AG08396 (cell line): ENCODE results near the gene MAGT1.
A peak's percentile ranks its signal among the peaks of the same experiment; 100 is the strongest.
"Not testable (repeated sequence)": the region's sequence is repeated elsewhere in the genome, so short reads cannot be mapped to it uniquely, and the experiment has no call there.

Experiments
- DNase-seq: peaks from one replicate; pipeline ENCODE4 v3.0.0; 2012; ENCODE audit warnings: low spot score, mixed read lengths

The MAGT1 gene

GRCh38 chrX:77894921-77895886 is at the start of gene MAGT1:
MAGT1 (minus strand) TSS chrX:77895435; CDS start chrX:77895410, 25 bp downstream.
- DNase-seq: peak; percentile 76

GRCh38 chrX:77945031-77945430 is 49.8 kb upstream of the MAGT1 start:
- not testable (repeated sequence) for DNase-seq

DNA sequence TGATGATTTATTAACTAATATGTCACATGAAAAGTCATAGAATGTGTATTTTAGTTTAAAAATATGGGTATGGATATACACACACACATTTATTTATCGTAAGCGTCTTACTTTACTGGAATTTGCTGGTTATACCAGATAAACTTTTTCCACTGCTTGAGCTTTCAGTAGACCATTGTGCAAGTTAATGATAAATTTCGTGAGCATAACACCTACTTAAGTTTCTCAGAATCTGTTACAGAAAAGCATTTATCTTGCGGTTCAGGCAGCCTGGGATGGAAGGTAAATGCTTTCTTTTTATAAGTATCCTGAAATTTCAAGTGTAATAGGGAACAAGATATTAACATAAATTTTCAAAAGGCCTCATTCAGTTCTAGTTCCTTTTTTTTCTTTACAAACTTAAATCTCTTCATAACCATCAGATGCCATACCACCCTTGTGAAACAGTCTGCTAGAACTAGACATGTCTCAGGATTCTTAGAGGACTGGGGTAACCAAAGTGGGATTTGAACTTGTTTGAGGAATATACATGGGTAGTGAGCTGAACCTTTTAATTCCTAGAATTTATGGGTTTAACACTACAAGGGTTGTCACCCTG is 42.9 kb upstream of the MAGT1 start:
- DNase-seq: no peak

DNA sequence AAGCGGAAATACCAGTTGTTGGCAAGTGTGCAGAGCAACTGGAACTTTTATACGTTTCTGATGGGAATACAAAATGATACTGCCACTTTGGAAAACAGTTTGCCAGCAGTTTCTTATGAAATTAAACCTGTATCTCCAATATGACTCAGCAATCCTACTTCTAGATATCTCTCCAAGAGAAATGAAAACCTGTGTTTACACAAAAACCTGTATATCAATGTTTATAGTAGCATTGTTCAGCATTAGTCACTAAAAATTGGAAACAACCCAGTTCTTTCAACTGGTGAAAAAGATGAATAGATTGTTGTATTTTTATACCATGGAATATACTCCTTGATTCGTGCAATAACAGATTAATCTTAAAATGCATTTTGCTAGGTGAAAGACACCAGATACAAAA is 42.1 kb upstream of the MAGT1 start:
- no peak for DNase-seq

DNA sequence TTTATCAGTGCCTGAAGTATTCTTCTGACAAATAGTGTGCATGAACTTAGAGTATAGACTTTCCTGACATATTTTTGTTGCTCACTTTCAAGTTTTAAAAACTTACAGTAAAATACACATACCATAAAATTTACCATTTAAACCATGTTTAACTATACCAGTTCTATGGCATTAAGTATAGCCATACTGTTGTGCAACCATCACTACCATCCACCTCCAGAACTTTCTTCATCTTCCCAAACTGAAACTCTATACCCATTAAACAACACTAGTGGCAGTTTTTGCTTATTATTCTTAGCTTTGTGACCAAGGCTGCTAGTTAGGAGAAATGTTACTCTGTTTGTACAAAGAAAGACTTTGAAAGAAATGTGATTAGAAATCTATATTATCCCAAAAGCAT is 41.1 kb upstream of the MAGT1 start:
- no peak for DNase-seq

DNA sequence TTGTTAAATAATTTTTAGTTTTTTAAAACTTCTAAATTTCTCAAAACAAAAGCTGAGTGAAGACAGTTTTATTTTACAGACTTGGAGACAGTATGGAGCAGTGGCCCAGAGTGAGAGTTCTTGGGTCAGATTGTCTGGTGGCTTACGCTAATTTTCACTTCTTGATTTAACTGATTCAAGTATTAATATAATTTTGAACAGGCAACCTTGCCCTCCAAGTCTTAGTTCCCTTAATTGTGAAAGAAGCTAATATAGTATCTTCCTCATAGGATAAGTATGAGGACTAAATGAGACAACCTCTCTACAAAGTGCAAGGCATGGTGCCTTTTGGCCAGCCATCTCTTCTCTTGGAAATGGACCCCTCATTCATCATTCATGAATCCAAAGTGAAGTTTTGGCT is 40.7 kb upstream of the MAGT1 start:
- no peak for DNase-seq

DNA sequence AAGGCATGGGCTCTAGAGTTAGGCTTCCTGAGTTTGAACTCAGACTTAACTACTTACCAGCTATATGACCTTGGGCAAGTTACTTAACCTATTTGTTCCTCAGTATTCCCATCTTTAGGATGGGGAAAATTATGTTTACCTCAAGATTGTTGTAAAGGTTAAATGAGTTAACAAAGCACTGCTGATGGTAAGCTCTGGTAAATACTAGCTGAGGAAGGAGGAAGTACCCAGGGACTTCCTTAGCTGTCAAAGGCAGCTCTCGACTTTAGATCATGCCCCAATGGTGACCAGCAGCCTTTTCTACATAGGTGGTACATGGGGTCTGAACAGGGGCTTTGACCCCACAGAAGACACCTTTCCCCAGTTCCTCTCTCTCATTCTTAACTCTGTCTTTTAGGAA is 35.3 kb upstream of the MAGT1 start:
- DNase-seq: no peak

- DNase-seq: no peak
Observed at GRCh38 chrX:77925764-77926163, 30.5 kb upstream of the MAGT1 start.

- DNase-seq: no peak
Observed at GRCh38 chrX:77924320-77924859, 29.2 kb upstream of the MAGT1 start.

DNA sequence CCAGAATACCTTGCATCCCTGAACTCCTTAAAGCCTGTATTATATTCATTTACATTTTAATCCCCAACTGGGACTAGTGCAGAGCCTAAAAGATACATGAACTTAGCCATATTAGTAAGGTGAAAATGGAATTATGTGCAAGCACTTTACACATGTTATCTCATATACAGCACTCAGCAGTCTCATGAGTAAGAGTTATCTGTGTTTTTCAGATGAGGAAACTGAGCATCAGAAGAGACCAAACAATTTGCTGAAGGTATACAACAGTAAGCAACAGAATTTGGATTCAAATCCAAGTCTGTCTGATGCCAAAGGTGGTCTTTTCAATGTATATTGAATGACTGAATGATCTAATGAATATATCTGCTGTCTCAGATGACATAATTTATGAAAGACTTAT is 27.6 kb upstream of the MAGT1 start:
- DNase-seq: no peak

GRCh38 chrX:77919370-77919769 is 24.1 kb upstream of the MAGT1 start:
- not testable (repeated sequence) for DNase-seq

DNA sequence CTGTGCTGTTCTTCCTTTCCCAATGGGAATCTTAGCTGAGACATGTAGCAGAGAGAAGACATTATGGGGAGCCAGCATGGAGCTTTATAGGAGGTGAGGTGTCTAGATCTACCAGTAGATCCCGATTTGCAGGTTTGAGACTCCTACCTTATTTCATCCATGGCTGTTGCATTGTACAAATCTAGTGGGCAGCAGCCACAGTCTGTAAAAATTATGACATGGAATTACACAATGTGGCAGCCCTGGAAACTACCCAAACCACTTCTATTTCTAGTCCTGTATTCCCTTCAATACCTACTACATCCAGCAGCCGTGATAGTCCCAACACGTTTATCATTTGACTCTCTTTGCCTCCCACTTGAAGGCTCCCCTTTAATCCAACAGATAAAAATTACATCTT is 23.3 kb upstream of the MAGT1 start:
- no peak for DNase-seq

DNA sequence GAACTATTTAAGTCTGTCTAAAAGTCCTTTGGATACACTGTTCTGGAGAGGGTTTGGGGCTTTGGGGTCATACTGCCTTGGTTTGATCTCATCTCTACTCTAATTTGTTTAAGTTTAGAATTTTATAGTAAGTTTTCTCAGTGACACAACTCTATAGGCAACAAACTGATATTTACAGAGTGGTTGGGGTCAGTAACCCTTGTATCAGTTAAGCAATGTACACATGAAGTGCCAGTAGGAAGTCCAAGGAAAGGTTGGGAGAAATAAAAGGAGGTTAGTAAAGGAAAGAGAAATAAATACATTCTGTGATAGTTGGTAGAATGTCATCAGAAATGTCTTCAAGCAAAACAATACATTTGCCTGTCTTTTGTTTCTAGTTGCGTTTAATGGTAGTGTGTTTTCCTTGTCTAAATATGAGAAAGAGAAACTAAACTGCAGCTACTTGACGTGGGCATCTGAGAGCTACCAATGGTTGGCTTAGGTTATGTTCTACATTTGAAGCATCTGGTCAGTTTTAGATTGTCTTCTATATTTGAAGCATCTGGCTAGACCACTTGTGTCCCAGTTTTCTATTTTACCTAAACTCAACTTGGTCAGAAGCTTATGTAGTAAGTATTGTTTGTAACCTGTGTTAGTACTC is 22.2 kb upstream of the MAGT1 start:
- no peak for DNase-seq

DNA sequence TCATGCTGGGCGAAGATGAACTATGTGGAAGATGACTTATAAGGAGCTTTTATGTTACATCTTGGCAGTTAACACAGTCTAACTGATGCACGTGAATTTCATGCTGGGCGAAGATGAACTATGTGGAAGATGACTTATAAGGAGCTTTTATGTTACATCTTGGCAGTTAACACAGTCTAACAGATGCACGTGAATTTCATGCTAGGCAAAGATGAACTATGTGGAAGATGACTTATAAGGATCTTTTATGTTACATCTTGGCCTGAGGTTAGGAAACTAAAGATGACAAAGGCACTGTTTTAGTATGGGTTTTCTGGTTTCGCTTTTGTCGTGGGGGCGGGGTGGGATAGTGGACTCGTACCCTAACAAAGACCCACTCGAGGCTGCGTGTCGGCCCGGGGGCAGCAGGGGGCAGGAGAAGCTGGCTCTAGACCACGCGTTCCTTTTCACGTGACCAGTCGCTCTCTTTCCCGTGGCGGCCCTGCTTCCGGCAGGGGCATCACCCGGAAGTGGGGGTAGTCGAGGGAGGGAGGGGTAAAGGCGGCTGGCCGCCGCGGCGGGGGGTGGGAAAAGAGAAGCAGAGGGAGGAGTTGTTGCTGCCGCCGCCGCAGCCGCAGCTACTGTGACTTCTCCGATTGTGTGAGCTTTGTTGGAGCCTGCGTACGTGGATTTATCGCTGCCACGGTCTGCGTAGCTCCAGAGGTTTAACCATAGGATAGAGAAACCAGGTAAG is 15.0 kb upstream of the MAGT1 start, which contains the start of gene ATP7A:
TSS of gene ATP7A (plus strand) at position 586 of the 733 bp plus-strand sequence. CDS start 60,949 bp downstream, outside the sequence.
- DNase-seq: peak; percentile 85

- no peak for DNase-seq
Observed at GRCh38 chrX:77901506-77901905, 6.3 kb upstream of the MAGT1 start.

GRCh38 chrX:77900688-77901087 is 5.5 kb upstream of the MAGT1 start:
- DNase-seq: no peak

GRCh38 chrX:77899081-77899828 is 4.0 kb upstream of the MAGT1 start, which contains the start of gene COX7B:
COX7B (plus strand) TSS chrX:77899468; CDS start chrX:77899554, 86 bp downstream.
- DNase-seq: peak; percentile 41

- DNase-seq: no peak
Observed at GRCh38 chrX:77893713-77894112, 1.5 kb downstream of the MAGT1 start.

DNA sequence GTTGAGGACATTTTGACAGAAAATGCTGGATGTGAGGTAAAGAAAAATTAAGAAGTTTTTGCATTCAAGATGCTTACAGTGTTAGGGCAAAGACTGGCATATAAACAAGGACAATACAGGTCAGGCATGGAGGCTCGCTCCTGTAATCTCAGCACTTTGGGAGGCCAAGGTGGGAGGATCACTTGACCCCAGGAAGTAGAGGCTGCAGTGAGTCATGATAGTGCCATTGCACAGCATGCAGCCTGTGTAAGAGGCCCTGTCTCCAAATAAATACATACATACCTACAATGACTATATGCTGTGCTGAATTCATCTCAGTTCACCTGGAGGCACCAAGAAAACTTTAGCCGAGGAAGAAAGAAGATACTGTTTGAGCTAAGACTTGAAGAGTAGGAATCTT is 2.3 kb downstream of the MAGT1 start:
- DNase-seq: no peak

DNA sequence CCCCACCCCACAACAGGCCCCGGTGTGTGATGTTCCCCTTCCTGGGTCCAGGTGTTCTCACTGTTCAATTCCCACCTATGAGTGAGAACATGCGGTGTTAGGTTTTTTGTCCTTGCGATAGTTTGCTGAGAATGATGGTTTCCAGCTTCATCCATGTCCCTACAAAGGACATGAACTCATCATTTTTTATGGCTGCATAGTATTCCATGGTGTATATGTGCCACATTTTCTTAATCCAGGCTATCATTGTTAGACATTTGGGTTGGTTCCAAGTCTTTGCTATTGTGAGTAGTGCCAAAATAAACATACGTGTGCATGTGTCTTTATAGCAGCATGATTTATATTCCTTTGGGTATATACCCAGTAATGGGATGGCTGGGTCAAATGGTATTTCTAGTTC is 13.8 kb downstream of the MAGT1 start:
- not testable (repeated sequence) for DNase-seq

GRCh38 chrX:77875372-77875771 is 19.9 kb downstream of the MAGT1 start:
- no peak for DNase-seq
